NT2/D1 (cell line): ENCODE measurements around the gene GPR4.

Experiments
- SUZ12 ChIP-seq: IDR thresholded peaks from 2 replicates; pipeline ENCODE4 v1.6.1; 2011; ENCODE audit not compliant: insufficient read length, insufficient read depth; ENCODE audit errors: extremely low read depth
- YY1 ChIP-seq: IDR thresholded peaks from 2 replicates; pipeline ENCODE4 v1.6.1; 2011; ENCODE audit not compliant: insufficient read length, insufficient read depth

- TF ChIP-seq YY1: no peak
- TF ChIP-seq SUZ12: no peak
These were observed at the start of gene GPR4 for GRCh38 chr19:45601524-45602374.
